Measurements from ENCODE around the gene ZNF823. TPM values are rescaled to one million over a fixed set of nuclear protein-coding genes. Genes with fewer than 3 reads are reported as not detected.
A peak's percentile ranks its signal among the peaks of the same experiment; 100 is the strongest.

ZNF823 gene
- total and polyA plus RNA-seq, 2 of the 13 experiments (the other 11 are each of a cell fraction or from before 2014, with no cell fraction given): 5.7 to 11.7 TPM

DNA sequence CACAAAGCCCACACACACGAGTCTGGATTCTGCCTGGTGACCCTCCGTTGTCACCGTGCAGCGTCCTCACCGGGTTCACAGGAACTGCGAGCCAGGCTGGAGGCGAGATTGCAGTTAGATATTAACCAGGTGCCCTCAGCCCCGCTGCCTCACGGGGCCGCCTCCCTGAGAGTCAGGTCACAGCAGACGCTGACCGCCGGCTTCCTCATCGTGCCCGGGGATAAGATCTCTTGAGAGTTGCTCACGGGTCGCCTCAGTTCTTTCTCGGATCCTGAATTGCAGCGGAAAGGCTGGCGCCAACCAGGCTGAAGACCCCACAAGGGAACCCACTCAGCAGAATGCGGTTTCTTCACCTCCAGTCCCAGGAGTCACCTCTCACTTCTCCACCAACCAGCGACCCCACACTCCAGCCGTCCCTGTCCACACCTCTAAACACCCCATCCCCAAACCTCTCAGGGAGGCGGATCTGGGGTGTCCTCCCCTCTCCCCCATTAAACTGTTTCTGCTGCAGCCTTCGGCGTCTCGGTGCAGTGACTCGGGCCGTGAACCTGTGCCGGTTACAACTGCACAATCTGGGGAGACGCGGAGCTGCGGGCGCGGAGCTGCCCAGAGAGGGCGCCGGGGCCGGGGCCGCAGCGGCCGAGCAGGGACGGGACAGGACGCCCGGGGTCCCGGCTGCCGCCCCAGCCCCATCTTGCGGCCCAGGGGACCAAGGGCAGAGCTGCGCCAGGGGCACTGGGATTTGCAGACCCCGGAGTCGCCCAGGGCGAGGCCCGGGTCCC lies 591 bp downstream of the ZNF823 start (continued):
- TF ChIP-seq, protein P1, sequence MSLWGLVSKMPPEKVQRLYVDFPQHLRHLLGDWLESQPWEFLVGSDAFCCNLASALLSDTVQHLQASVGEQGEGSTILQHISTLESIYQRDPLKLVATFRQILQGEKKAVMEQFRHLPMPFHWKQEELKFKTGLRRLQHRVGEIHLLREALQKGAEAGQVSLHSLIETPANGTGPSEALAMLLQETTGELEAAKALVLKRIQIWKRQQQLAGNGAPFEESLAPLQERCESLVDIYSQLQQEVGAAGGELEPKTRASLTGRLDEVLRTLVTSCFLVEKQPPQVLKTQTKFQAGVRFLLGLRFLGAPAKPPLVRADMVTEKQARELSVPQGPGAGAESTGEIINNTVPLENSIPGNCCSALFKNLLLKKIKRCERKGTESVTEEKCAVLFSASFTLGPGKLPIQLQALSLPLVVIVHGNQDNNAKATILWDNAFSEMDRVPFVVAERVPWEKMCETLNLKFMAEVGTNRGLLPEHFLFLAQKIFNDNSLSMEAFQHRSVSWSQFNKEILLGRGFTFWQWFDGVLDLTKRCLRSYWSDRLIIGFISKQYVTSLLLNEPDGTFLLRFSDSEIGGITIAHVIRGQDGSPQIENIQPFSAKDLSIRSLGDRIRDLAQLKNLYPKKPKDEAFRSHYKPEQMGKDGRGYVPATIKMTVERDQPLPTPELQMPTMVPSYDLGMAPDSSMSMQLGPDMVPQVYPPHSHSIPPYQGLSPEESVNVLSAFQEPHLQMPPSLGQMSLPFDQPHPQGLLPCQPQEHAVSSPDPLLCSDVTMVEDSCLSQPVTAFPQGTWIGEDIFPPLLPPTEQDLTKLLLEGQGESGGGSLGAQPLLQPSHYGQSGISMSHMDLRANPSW (CRISPR knock-in tag; IDR thresholded peaks at IDR 0.05; ENCODE audit: borderline replicate concordance): no peak
- TF ChIP-seq, protein P2, sequence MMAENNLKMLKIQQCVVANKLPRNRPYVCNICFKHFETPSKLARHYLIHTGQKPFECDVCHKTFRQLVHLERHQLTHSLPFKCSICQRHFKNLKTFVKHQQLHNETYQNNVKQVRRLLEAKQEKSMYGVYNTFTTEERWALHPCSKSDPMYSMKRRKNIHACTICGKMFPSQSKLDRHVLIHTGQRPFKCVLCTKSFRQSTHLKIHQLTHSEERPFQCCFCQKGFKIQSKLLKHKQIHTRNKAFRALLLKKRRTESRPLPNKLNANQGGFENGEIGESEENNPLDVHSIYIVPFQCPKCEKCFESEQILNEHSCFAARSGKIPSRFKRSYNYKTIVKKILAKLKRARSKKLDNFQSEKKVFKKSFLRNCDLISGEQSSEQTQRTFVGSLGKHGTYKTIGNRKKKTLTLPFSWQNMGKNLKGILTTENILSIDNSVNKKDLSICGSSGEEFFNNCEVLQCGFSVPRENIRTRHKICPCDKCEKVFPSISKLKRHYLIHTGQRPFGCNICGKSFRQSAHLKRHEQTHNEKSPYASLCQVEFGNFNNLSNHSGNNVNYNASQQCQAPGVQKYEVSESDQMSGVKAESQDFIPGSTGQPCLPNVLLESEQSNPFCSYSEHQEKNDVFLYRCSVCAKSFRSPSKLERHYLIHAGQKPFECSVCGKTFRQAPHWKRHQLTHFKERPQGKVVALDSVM (CRISPR knock-in tag; IDR thresholded peaks at IDR 0.05): no peak
- no peak for TF ChIP-seq ZNF251 (CRISPR knock-in tag; IDR thresholded peaks at IDR 0.05)
- peak; percentile 41; the same call in 1 of the 2 replicates for TF ChIP-seq KDM2A (CRISPR knock-in tag; IDR thresholded peaks at IDR 0.05; ENCODE audit: borderline replicate concordance, low read depth)
- TF ChIP-seq REL (CRISPR knock-in tag; conservative IDR thresholded peaks at IDR 0.05): no peak
- TF ChIP-seq POLR2G (IDR thresholded peaks at IDR 0.05; ENCODE audit: low read depth, low read length): peak; percentile 71
